ENCODE data around the gene MIAT. TPM values are rescaled to one million over a fixed set of nuclear protein-coding genes. Genes with fewer than 3 reads are reported as not detected.

The MIAT gene
- total RNA-seq, 1 donor from 2014 or later: 7.0 TPM

DNA sequence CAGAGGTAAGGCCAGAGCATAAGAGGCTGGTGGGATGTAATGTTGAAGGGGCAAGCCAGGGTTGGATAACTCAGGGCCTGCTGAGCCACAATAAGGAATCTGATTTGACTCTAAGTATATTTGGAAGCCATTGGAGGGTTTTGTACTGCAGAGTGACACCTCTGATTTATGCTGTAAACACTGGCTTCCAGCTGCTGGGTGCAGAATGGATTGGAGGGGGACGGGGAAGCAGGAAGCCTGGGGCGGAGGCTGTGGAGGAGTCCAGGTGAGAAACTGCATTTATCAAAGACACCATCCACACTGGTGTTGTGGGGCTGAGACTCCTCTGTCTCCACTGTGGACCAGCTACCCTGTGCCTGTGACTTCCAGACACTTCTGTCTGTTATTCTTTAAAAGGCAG lies 26.8 kb downstream of the MIAT start:
- no peak overlapping the region for H3K4me3 Mint-ChIP-seq
- H3K27me3 Mint-ChIP-seq (ENCODE audit: low read depth): no peaks in the 10 kb centered on the region
- TF ChIP-seq, protein P1, sequence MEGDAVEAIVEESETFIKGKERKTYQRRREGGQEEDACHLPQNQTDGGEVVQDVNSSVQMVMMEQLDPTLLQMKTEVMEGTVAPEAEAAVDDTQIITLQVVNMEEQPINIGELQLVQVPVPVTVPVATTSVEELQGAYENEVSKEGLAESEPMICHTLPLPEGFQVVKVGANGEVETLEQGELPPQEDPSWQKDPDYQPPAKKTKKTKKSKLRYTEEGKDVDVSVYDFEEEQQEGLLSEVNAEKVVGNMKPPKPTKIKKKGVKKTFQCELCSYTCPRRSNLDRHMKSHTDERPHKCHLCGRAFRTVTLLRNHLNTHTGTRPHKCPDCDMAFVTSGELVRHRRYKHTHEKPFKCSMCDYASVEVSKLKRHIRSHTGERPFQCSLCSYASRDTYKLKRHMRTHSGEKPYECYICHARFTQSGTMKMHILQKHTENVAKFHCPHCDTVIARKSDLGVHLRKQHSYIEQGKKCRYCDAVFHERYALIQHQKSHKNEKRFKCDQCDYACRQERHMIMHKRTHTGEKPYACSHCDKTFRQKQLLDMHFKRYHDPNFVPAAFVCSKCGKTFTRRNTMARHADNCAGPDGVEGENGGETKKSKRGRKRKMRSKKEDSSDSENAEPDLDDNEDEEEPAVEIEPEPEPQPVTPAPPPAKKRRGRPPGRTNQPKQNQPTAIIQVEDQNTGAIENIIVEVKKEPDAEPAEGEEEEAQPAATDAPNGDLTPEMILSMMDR (IDR thresholded peaks at IDR 0.05; ENCODE audit: unreplicated experiment): no peak
- no peak for DNase-seq (ENCODE audit: low spot score in 2 of 2, unreplicated experiment in 2 of 2)
- H3K9me3 Mint-ChIP-seq: no peaks in the 10 kb centered on the region
- peaks cover 17% of the 10 kb centered on the region for H3K36me3 Mint-ChIP-seq
- peak overlapping the region; percentile 67 for H3K27ac Mint-ChIP-seq
- H3K4me1 Mint-ChIP-seq: peaks cover 22% of the 10 kb centered on the region

DNA sequence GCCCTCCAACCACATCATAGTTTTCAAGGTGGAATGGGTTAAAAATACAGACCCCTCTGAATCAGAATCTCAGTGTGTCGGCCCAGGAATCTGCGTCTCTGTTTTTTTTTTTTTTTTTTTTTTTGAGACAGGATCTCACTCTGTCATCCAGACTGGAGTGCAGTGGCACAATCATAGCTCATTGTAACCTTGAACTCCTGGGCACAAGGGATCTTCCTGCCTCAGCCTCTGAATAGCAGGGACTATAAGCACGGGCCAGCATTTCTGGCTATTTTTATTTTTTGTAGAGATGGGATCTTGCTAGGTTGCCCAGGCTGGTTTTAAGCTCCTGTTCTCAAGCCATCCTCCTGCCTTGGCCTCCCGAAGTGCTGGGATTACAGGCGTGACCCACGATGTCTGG lies 28.2 kb downstream of the MIAT start:
- H3K4me1 Mint-ChIP-seq: peaks cover 18% of the 10 kb centered on the region
- no peaks in the 10 kb centered on the region for H3K9me3 Mint-ChIP-seq
- no peaks in the 10 kb centered on the region for H3K27me3 Mint-ChIP-seq (ENCODE audit: low read depth)
- H3K4me3 Mint-ChIP-seq: no peak overlapping the region
- peaks cover 16% of the 10 kb centered on the region for H3K36me3 Mint-ChIP-seq
- TF ChIP-seq, protein P1 (IDR thresholded peaks at IDR 0.05; ENCODE audit: unreplicated experiment): no peak
- DNase-seq (ENCODE audit: low spot score in 2 of 2, unreplicated experiment in 2 of 2): no peak
- H3K27ac Mint-ChIP-seq: no peak overlapping the region

DNA sequence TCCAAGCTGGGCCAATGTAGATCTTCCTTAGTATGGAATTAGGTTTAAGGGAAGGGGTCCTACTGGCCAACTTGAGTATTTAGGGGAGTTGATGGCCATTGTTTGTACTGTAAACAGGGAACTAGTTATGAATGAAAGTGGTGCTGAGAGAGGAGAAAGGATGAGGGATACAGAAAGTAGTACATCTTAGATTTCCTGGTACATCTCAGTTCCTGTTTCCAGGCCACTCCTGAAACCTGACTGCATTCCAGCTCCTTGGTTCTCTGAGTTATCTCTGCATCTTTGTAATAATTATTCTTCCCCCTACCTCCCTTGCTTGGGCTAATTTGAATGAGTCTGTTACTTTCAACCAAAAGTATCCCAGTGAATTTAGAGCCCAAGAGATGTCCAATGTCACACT lies 30.1 kb downstream of the MIAT start:
- H3K27ac Mint-ChIP-seq: no peak overlapping the region
- peaks cover 12% of the 10 kb centered on the region for H3K4me1 Mint-ChIP-seq
- TF ChIP-seq, protein P1 (IDR thresholded peaks at IDR 0.05; ENCODE audit: unreplicated experiment): no peak
- H3K9me3 Mint-ChIP-seq: no peaks in the 10 kb centered on the region
- peaks cover 11% of the 10 kb centered on the region for H3K36me3 Mint-ChIP-seq
- DNase-seq (ENCODE audit: low spot score in 2 of 2, unreplicated experiment in 2 of 2): no peak
- H3K27me3 Mint-ChIP-seq (ENCODE audit: low read depth): no peaks in the 10 kb centered on the region
- H3K4me3 Mint-ChIP-seq: no peak overlapping the region

DNA sequence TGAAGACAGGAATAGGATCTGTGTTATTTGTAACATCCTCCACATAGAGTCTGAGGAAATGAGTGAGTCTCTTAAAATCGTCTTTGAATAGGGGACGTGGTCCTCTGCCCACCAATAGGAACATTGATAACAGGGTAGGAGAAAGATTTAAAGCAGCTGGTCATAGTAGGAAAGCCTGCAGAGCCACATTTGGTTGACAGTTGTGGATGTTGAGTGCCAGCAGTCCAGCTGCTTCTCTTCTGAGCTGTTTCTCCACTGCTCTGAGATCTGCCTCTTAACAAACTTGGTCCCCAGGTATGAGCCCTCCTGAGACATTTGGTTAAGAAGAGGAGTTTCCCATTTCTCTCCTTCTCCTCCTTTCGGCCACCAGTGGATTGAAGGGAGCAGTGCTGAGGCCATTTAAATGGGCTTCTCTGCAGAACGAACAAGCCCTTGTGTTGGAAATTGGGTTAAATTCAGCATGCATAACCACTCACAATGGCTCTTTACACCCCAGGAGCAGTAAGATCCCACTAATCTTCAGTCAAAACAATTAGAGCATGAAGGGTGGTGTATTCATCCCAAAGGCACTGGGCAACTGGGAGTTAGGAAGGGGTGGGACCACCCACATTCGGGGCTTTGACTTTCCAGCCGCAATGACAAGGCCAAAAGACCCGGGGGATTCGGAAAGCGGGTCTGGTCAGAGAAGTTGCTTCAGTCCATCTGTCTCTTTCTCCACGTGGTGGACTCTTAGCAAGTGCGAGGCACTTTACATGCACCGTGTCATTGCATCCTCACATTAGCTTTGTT lies 32.3 kb downstream of the MIAT start:
- Mint-ChIP-seq H3K27ac (no peak overlapping the region), H3K9me3 (peaks cover 5% of the 10 kb centered on the region), H3K27me3 (ENCODE audit: low read depth) (no peaks in the 10 kb centered on the region), H3K36me3 (peaks cover 15% of the 10 kb centered on the region), H3K4me1 (no peaks in the 10 kb centered on the region), H3K4me3 (no peak overlapping the region)
- no peak for DNase-seq (ENCODE audit: low spot score in 2 of 2, unreplicated experiment in 2 of 2)
- TF ChIP-seq, protein P1 (IDR thresholded peaks at IDR 0.05; ENCODE audit: unreplicated experiment): no peak

DNA sequence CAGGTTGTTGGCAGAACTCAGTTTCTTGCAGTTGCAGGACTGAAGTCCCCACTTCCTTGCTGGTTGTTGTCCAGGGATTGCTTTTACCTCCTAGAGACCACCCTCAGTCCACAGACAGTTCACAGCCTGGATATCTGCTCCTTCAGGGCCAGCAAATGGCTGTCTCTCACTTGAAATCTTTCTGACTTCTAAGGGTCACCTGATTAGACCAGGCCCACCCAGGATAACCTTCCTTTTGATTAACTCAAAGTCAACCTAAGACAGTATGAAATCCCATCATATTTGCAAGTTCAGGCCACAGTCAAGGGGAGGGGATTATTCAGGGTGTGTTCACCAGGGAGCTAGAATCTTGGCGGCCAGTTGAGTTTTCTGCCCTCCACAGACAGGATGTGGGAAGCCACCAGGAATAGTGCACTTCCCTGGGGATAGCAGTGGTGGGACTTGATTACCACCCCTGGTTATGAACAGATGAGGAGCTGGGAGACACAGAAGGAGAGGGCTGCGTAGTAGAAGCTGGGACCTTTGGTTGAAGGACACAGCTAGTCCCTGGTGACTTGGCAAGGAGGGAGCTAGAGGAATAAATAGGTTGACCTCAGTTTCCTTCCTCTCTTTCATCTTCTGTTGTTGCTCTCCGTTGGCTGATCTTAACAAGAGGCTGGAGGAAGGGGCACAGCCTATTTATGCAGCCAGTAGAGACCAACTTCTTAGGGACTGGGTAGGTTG lies 33.4 kb downstream of the MIAT start:
- no peaks in the 10 kb centered on the region for H3K27me3 Mint-ChIP-seq (ENCODE audit: low read depth)
- TF ChIP-seq, protein P1 (IDR thresholded peaks at IDR 0.05; ENCODE audit: unreplicated experiment): no peak
- no peaks in the 10 kb centered on the region for H3K4me1 Mint-ChIP-seq
- peaks cover 26% of the 10 kb centered on the region for H3K36me3 Mint-ChIP-seq
- no peak overlapping the region for H3K27ac Mint-ChIP-seq
- DNase-seq (ENCODE audit: low spot score in 2 of 2, unreplicated experiment in 2 of 2): no peak
- peaks cover 13% of the 10 kb centered on the region for H3K9me3 Mint-ChIP-seq
- no peak overlapping the region for H3K4me3 Mint-ChIP-seq

Data from mesothelial cell of epicardium (in vitro differentiated cells).